Measurements from ENCODE around the gene ZEB2. TPM values are rescaled to one million over a fixed set of nuclear protein-coding genes. Genes with fewer than 3 reads are reported as not detected.

ZEB2 gene
- total RNA-seq, 1 experiment from 2014 or later: 1.2 TPM

DNA sequence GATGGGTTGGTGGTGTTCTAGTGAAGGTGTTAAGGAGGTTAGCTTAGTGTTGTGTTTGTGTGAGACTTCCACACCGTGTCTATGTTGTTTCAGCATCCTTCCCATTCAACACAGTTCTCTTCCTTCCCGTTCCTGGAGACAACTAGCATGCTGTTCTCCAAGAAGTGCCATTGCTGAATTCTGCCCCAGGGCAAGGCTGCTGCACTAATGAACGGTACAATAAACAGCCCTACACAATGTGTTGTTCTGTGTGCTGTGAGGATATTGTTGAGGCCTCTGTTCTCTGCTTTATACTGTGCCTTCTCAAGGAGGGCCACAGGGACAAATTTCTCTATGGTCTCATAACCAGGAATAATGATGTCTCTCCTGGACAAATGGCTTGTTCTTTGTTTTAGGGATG, 39.8 kb upstream of the ZEB2 start:
- Mint-ChIP-seq H3K27me3 (ENCODE audit: low read depth) (no peaks in the 10 kb centered on the region; the same call in 1 of the 2 replicates), H3K4me3 (no peak overlapping the region), H3K4me1 (peaks cover 2% of the 10 kb centered on the region in 2 experiments; a peak in 2 of 4 replicates), H3K27ac (no peak overlapping the region), H3K36me3 (ENCODE audit: insufficient read depth in 1 of 3, low read depth in 3 of 3) (no peaks in the 10 kb centered on the region; a peak in 1 of 7 replicates), H3K9me3 (no peaks in the 10 kb centered on the region)
- Histone ChIP-seq H4K20me1 (ENCODE audit: control insufficient read depth, insufficient read depth, insufficient read length) (no peaks in the 10 kb centered on the region), H2BK15ac (ENCODE audit: low read depth, low read length) (no peak overlapping the region), H3K56ac (ENCODE audit: insufficient read length, low read depth, low read length) (no peak overlapping the region), H3K4me2 (ENCODE audit: insufficient read depth, insufficient read length, low read length) (no peak overlapping the region), H3K14ac (ENCODE audit: insufficient read depth, low read length) (no peak overlapping the region), H3K27me3 (ENCODE audit: insufficient read depth, low read length) (no peaks in the 10 kb centered on the region), H2BK12ac (ENCODE audit: insufficient read length, low read depth, low read length) (no peak overlapping the region), H3K9ac (ENCODE audit: extremely low read depth, insufficient read length, low read length) (no peak overlapping the region), H3K23ac (ENCODE audit: insufficient read length, low read depth, low read length) (no peak overlapping the region), H3K4me1 (ENCODE audit: insufficient read depth, low read length) (no peaks in the 10 kb centered on the region), H3K79me2 (ENCODE audit: insufficient read depth, low read length) (no peaks in the 10 kb centered on the region), H3T11ph (ENCODE audit: low read length) (no peak overlapping the region), H3K4ac (ENCODE audit: low read depth, low read length) (no peak overlapping the region), H3K27ac (ENCODE audit: insufficient read length, low read depth, low read length) (no peak overlapping the region), H3K23me2 (ENCODE audit: insufficient read length, low read depth, low read length, poor library complexity, severe bottlenecking) (no peaks in the 10 kb centered on the region), H2AFZ (ENCODE audit: low read length) (no peak overlapping the region), H4K91ac (ENCODE audit: insufficient read length, low read depth, low read length) (no peak overlapping the region), H4K5ac (ENCODE audit: insufficient read length, low read depth, low read length) (no peak overlapping the region), H4K8ac (replicated peaks; ENCODE audit: insufficient read length, low read depth, low read length) (no peak overlapping the region), H2BK20ac (ENCODE audit: low read depth, low read length, poor library complexity, severe bottlenecking) (no peak overlapping the region), H2BK5ac (ENCODE audit: insufficient read length, low read length) (no peak overlapping the region), H2AK5ac (ENCODE audit: insufficient read length, low read length) (no peak overlapping the region), H3K9me3 (ENCODE audit: control insufficient read depth, low read depth, low read length) (no peaks in the 10 kb centered on the region), H2BK120ac (ENCODE audit: low read depth, low read length, poor library complexity, severe bottlenecking) (no peak overlapping the region), H3K18ac (ENCODE audit: insufficient read length, low read depth, low read length) (no peak overlapping the region), H3K79me1 (ENCODE audit: insufficient read depth, low read depth, low read length, poor library complexity, severe bottlenecking) (no peaks in the 10 kb centered on the region)
- no peak for DNase-seq
- WGBS (ENCODE audit: extremely low coverage, insufficient read length, low lambda C conversion rate): no CpG with 5 or more reads among the region's 3 CpGs
- no peak for TF ChIP-seq CTCF (conservative IDR thresholded peaks at IDR 0.05)

Measured in H9 (cell line).